ENCODE measurements around the gene UBE2F. TPM values are rescaled to one million over a fixed set of nuclear protein-coding genes. Genes with fewer than 3 reads are reported as not detected.

UBE2F gene
- total and polyA plus RNA-seq, 2 of the 4 experiments (the other 2 are of a cell fraction), result 44.6 to 59.8 TPM

GRCh38 chr2:237971661-237972060 lies 4.8 kb downstream of the UBE2F start:
- ATAC-seq (ENCODE audit: low read depth) (no peak), DNase-seq (no peak)
- Histone ChIP-seq H2BK5ac (ENCODE audit: low read depth, low read length, poor library complexity, severe bottlenecking) (no peak overlapping the region), H4K5ac (ENCODE audit: low read depth, low read length) (no peak overlapping the region), H2BK15ac (ENCODE audit: low read depth, low read length) (no peak overlapping the region), H4K8ac (ENCODE audit: low read depth in 2 of 2, low read length in 2 of 2) (no peak overlapping the region), H2AFZ (replicated peaks; ENCODE audit: low read length, poor library complexity) (no peak overlapping the region), H4K20me1 (ENCODE audit: insufficient read depth, low read length) (peaks cover 65% of the 10 kb centered on the region), H3K4me3 (ENCODE audit: insufficient read depth, low read depth, low read length) (no peak overlapping the region), H3K14ac (replicated peaks; ENCODE audit: low read depth, low read length) (no peak overlapping the region), H2AK5ac (ENCODE audit: low read depth, low read length) (no peak overlapping the region), H3K9ac (ENCODE audit: low read depth, low read length) (no peak overlapping the region), H2BK120ac (ENCODE audit: low read depth, low read length) (no peak overlapping the region), H2AK9ac (replicated peaks; ENCODE audit: low read depth, low read length, poor library complexity) (no peak overlapping the region), H3K18ac (ENCODE audit: low read depth, low read length) (no peak overlapping the region), H3K27me3 (ENCODE audit: control insufficient read depth, insufficient read depth, low read length) (no peaks in the 10 kb centered on the region), H3K9me3 (ENCODE audit: control insufficient read depth, insufficient read depth, low read length) (no peaks in the 10 kb centered on the region), H3K4me2 (ENCODE audit: low read depth, low read length) (no peak overlapping the region), H2BK20ac (ENCODE audit: low read depth, low read length) (no peak overlapping the region), H3K4ac (ENCODE audit: low read depth, low read length) (no peak overlapping the region), H3K36me3 (ENCODE audit: control insufficient read depth, insufficient read depth, low read length) (peaks cover 11% of the 10 kb centered on the region), H3K56ac (ENCODE audit: extremely low read depth, insufficient read depth, low read length) (no peak overlapping the region), H3K27ac (ENCODE audit: insufficient read depth, low read length) (no peak overlapping the region), H3K79me1 (ENCODE audit: low read depth in 1 of 2, low read length in 2 of 2) (peaks cover 31 to 85% of the 10 kb centered on the region in 2 experiments), H3K23ac (ENCODE audit: low read depth, low read length) (no peak overlapping the region), H4K91ac (ENCODE audit: insufficient read depth, low read depth, low read length) (no peak overlapping the region), H3K4me1 (ENCODE audit: control insufficient read depth, insufficient read depth, low read length) (peaks cover 6% of the 10 kb centered on the region), H3K9me1 (ENCODE audit: insufficient read depth, low read length) (peaks cover 44% of the 10 kb centered on the region)
- in situ Hi-C loops (cut with MboI; ENCODE audit: low sequenced_read_pairs), result no loop called here
- BruUV-seq (replicated peaks), result no TSS peak
- intact Hi-C loops (cut with micrococcal nuclease), result loop anchor here (2.0 kb wide), 1 partner anchor 15 kb away; no protein-coding TSS in a partner anchor
- TF ChIP-seq, protein P1, sequence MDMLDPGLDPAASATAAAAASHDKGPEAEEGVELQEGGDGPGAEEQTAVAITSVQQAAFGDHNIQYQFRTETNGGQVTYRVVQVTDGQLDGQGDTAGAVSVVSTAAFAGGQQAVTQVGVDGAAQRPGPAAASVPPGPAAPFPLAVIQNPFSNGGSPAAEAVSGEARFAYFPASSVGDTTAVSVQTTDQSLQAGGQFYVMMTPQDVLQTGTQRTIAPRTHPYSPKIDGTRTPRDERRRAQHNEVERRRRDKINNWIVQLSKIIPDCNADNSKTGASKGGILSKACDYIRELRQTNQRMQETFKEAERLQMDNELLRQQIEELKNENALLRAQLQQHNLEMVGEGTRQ (IDR thresholded peaks at IDR 0.05; ENCODE audit: low read depth, low read length), result no peak
- TF ChIP-seq, protein P2, sequence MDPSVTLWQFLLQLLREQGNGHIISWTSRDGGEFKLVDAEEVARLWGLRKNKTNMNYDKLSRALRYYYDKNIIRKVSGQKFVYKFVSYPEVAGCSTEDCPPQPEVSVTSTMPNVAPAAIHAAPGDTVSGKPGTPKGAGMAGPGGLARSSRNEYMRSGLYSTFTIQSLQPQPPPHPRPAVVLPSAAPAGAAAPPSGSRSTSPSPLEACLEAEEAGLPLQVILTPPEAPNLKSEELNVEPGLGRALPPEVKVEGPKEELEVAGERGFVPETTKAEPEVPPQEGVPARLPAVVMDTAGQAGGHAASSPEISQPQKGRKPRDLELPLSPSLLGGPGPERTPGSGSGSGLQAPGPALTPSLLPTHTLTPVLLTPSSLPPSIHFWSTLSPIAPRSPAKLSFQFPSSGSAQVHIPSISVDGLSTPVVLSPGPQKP (IDR thresholded peaks at IDR 0.05; ENCODE audit: borderline replicate concordance, low read depth, low read length), result no peak
- TF ChIP-seq NFE2L2 (IDR thresholded peaks at IDR 0.05; ENCODE audit: low read depth, low read length) (no peak), RAD21 (IDR thresholded peaks at IDR 0.05; ENCODE audit: low read length) (no peak), SMC3 (IDR thresholded peaks at IDR 0.05; ENCODE audit: low read depth, low read length) (no peak), POLR2A (IDR thresholded peaks at IDR 0.05; ENCODE audit: low read depth, low read length) (no peak), MAZ (IDR thresholded peaks at IDR 0.05; ENCODE audit: borderline replicate concordance, low read depth, low read length) (no peak), FOS (IDR thresholded peaks at IDR 0.05; ENCODE audit: low read depth, low read length) (no peak), CTCF (conservative IDR thresholded peaks at IDR 0.05; ENCODE audit: low read depth, low read length) (no peak), CEBPB (IDR thresholded peaks at IDR 0.05; ENCODE audit: low read depth, low read length) (no peak), BHLHE40 (IDR thresholded peaks at IDR 0.05; ENCODE audit: low read depth, low read length) (no peak), MXI1 (IDR thresholded peaks at IDR 0.05; ENCODE audit: borderline replicate concordance, low read depth, low read length) (no peak), RFX5 (IDR thresholded peaks at IDR 0.05; ENCODE audit: low read depth, low read length) (no peak), CHD1 (IDR thresholded peaks at IDR 0.05; ENCODE audit: low read depth, low read length) (no peak), RCOR1 (IDR thresholded peaks at IDR 0.05; ENCODE audit: insufficient replicate concordance, low read length) (no peak), MAFK (IDR thresholded peaks at IDR 0.05; ENCODE audit: low read depth, low read length) (no peak)
- POLR2A ChIA-PET (ENCODE audit: unreplicated experiment), result no interaction called here
- no CpG with 5 or more reads among the region's 4 CpGs for WGBS, 2 experiments (ENCODE audit: extremely low coverage in 2 of 2, insufficient read length in 1 of 2)
- CTCF ChIA-PET, result no interaction called here
- dilution Hi-C loops (cut with HindIII; ENCODE audit: low sequenced_read_pairs, unreplicated experiment), result no loop called here
